ENCODE data around the gene E4F1. TPM values are rescaled to one million over a fixed set of nuclear protein-coding genes. Genes with fewer than 3 reads are reported as not detected.

E4F1 gene
- total and polyA plus RNA-seq, 9 of the 15 experiments (the other 6 are each of a cell fraction or from before 2014, with no cell fraction given), result 0.48 to 94.9 (median 20.4) TPM

DNA sequence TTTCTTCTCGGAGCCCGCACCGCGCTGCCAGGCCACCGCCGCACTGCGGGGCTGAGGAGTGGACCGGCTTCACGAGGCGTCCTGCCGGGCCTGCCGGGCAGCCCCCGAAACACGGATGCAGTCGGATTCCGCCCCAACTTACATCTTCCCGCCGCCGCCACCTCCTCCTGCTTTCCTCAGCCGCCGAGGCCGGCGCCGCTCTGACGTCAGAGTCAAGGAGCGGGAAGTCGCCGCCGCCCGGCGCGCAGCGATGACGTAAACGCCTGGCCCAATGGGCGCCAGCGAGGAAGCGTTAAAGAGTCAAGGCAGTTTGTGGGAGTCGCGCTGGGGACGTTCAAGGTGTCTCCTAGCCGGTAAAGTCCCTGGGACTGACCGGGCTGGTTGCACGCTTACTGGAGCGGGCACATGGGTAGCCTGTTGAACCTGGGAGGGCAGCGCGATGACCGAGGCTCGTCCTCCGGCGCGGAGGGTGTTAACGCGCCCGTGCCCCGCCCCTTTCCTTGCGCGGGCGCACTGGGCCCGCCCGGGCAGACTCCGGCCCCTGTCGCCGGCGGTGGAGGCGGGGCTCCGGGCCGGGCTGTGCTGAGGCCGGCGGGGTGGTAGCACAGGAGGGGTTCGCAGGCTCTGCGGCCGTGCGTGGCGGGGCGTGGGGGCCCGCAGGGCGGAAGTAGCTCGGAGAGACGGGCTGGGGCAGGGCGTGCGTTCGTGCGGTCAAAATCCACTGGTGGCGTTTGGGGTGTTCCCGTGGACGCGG, 44.7 kb downstream of the E4F1 start, which contains the start of gene RNPS1 (continued):
- TF ChIP-seq, protein P1, sequence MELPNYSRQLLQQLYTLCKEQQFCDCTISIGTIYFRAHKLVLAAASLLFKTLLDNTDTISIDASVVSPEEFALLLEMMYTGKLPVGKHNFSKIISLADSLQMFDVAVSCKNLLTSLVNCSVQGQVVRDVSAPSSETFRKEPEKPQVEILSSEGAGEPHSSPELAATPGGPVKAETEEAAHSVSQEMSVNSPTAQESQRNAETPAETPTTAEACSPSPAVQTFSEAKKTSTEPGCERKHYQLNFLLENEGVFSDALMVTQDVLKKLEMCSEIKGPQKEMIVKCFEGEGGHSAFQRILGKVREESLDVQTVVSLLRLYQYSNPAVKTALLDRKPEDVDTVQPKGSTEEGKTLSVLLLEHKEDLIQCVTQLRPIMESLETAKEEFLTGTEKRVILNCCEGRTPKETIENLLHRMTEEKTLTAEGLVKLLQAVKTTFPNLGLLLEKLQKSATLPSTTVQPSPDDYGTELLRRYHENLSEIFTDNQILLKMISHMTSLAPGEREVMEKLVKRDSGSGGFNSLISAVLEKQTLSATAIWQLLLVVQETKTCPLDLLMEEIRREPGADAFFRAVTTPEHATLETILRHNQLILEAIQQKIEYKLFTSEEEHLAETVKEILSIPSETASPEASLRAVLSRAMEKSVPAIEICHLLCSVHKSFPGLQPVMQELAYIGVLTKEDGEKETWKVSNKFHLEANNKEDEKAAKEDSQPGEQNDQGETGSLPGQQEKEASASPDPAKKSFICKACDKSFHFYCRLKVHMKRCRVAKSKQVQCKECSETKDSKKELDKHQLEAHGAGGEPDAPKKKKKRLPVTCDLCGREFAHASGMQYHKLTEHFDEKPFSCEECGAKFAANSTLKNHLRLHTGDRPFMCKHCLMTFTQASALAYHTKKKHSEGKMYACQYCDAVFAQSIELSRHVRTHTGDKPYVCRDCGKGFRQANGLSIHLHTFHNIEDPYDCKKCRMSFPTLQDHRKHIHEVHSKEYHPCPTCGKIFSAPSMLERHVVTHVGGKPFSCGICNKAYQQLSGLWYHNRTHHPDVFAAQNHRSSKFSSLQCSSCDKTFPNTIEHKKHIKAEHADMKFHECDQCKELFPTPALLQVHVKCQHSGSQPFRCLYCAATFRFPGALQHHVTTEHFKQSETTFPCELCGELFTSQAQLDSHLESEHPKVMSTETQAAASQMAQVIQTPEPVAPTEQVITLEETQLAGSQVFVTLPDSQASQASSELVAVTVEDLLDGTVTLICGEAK (IDR thresholded peaks at IDR 0.05), result peak; percentile 88
- TF ChIP-seq, protein P1 (CRISPR knock-in tag; IDR thresholded peaks at IDR 0.05), result no peak
- TF ChIP-seq ERF (CRISPR knock-in tag; IDR thresholded peaks at IDR 0.05) (peak; percentile 51; the same call in 1 of the 2 replicates), HNRNPK (IDR thresholded peaks at IDR 0.05; ENCODE audit: low read depth, low read length, poor library complexity, severe bottlenecking) (no peak), FUS (optimal IDR thresholded peaks at IDR 0.05; ENCODE audit: low read depth, low read length) (no peak), TEAD1 (CRISPR knock-in tag; IDR thresholded peaks at IDR 0.05) (peak; percentile 35 to 46; a peak in 2 of 4 replicates), POU5F1 (IDR thresholded peaks at IDR 0.05; ENCODE audit: borderline replicate concordance, low read depth, low read length, partially characterized antibody) (no peak), JUNB (CRISPR knock-in tag; conservative IDR thresholded peaks at IDR 0.05) (peak; percentile 93), ZBTB17 (CRISPR knock-in tag; IDR thresholded peaks at IDR 0.05) (peak; percentile 85; the same call in 1 of the 2 replicates), PCBP1 (IDR thresholded peaks at IDR 0.05; ENCODE audit: low read depth, low read length, poor library complexity, severe bottlenecking) (peak; percentile 18), ZFP91 (CRISPR knock-in tag; IDR thresholded peaks at IDR 0.05) (peak; percentile 85), SPI1 (IDR thresholded peaks at IDR 0.05; ENCODE audit: borderline replicate concordance, low read depth, low read length) (no peak; the same call in 1 of the 2 replicates), GABPA (tag; conservative IDR thresholded peaks at IDR 0.05; ENCODE audit: low read depth) (peak; percentile 95)
- TF ChIP-seq, protein P2, sequence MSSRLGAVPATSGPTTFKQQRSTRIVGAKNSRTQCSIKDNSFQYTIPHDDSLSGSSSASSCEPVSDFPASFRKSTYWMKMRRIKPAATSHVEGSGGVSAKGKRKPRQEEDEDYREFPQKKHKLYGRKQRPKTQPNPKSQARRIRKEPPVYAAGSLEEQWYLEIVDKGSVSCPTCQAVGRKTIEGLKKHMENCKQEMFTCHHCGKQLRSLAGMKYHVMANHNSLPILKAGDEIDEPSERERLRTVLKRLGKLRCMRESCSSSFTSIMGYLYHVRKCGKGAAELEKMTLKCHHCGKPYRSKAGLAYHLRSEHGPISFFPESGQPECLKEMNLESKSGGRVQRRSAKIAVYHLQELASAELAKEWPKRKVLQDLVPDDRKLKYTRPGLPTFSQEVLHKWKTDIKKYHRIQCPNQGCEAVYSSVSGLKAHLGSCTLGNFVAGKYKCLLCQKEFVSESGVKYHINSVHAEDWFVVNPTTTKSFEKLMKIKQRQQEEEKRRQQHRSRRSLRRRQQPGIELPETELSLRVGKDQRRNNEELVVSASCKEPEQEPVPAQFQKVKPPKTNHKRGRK (tag; IDR thresholded peaks at IDR 0.05), result no peak

Measured in K562 (cell line).